ENCODE data around the gene ADK. TPM values are rescaled to one million over a fixed set of nuclear protein-coding genes. Genes with fewer than 3 reads are reported as not detected.

The ADK gene
- total and polyA plus RNA-seq, 2 of the 4 experiments (the other 2 are of a cell fraction), result 30.6 to 40.9 TPM

- Histone ChIP-seq H3K56ac (ENCODE audit: extremely low read depth, insufficient read depth, low read length) (no peak overlapping the region), H3K14ac (replicated peaks; ENCODE audit: low read depth, low read length) (no peak overlapping the region), H2AK5ac (ENCODE audit: low read depth, low read length) (no peak overlapping the region), H3K27ac (ENCODE audit: insufficient read depth, low read length) (no peak overlapping the region), H3K9ac (ENCODE audit: low read depth, low read length) (no peak overlapping the region), H3K4me2 (ENCODE audit: low read depth, low read length) (peak overlapping the region; percentile 54), H3K9me1 (ENCODE audit: insufficient read depth, low read length) (peaks cover 3% of the 10 kb centered on the region; the same call in 1 of the 2 replicates), H3K4ac (ENCODE audit: low read depth, low read length) (no peak overlapping the region), H2BK5ac (ENCODE audit: low read depth, low read length, poor library complexity, severe bottlenecking) (no peak overlapping the region), H3K36me3 (ENCODE audit: control insufficient read depth, insufficient read depth, low read length) (no peaks in the 10 kb centered on the region), H4K8ac (ENCODE audit: low read depth in 2 of 2, low read length in 2 of 2) (0 out of 4 replicates have a peak overlapping the region, but pooled peaks of 1 of the 2 experiments have one; percentile 19), H3K27me3 (ENCODE audit: control insufficient read depth, insufficient read depth, low read length) (no peaks in the 10 kb centered on the region), H4K20me1 (ENCODE audit: insufficient read depth, low read length) (no peaks in the 10 kb centered on the region), H4K5ac (ENCODE audit: low read depth, low read length) (peak overlapping the region; percentile 43; the same call in 1 of the 2 replicates), H3K18ac (ENCODE audit: low read depth, low read length) (no peak overlapping the region), H4K91ac (ENCODE audit: insufficient read depth, low read depth, low read length) (no peak overlapping the region), H3K4me3 (ENCODE audit: insufficient read depth, low read depth, low read length) (no peak overlapping the region), H3K23ac (ENCODE audit: low read depth, low read length) (peak overlapping the region; percentile 9; the same call in 1 of the 2 replicates), H2AFZ (replicated peaks; ENCODE audit: low read length, poor library complexity) (no peak overlapping the region), H3K9me3 (ENCODE audit: control insufficient read depth, insufficient read depth, low read length) (no peaks in the 10 kb centered on the region), H3K79me1 (ENCODE audit: low read depth in 1 of 2, low read length in 2 of 2) (no peaks in the 10 kb centered on the region), H3K4me1 (ENCODE audit: control insufficient read depth, insufficient read depth, low read length) (peaks cover 8% of the 10 kb centered on the region), H2BK120ac (ENCODE audit: low read depth, low read length) (no peak overlapping the region), H2BK15ac (ENCODE audit: low read depth, low read length) (no peak overlapping the region), H2BK20ac (ENCODE audit: low read depth, low read length) (no peak overlapping the region), H2AK9ac (replicated peaks; ENCODE audit: low read depth, low read length, poor library complexity) (no peak overlapping the region)
- WGBS, 2 experiments (ENCODE audit: extremely low coverage in 2 of 2, insufficient read length in 1 of 2), result 64% methylated on average over 2 of the region's 8 CpGs; no CpG with 5 or more reads in 1 of the 2 experiments
- ATAC-seq (ENCODE audit: low read depth), result no peak
- ChIA-PET POLR2A (ENCODE audit: unreplicated experiment) (no interaction called here), CTCF (no interaction called here)
- in situ Hi-C loops (cut with MboI; ENCODE audit: low sequenced_read_pairs) (no loop called here), intact Hi-C loops (cut with micrococcal nuclease) (no loop called here), dilution Hi-C loops (cut with HindIII; ENCODE audit: low sequenced_read_pairs, unreplicated experiment) (no loop called here)
- TF ChIP-seq FOS (IDR thresholded peaks at IDR 0.05; ENCODE audit: low read depth, low read length) (no peak), RAD21 (IDR thresholded peaks at IDR 0.05; ENCODE audit: low read length) (no peak), CHD1 (IDR thresholded peaks at IDR 0.05; ENCODE audit: low read depth, low read length) (no peak), MAZ (IDR thresholded peaks at IDR 0.05; ENCODE audit: borderline replicate concordance, low read depth, low read length) (no peak)
- no TSS peak for BruUV-seq (replicated peaks)
- peak; percentile 0 for DNase-seq
Measured at GRCh38 chr10:74585231-74586087, 434.4 kb downstream of the ADK start.

All from IMR-90 (cell line).